WTC11 (cell line): ENCODE measurements around the gene TMEM115. TPM values are rescaled to one million over a fixed set of nuclear protein-coding genes. Genes with fewer than 3 reads are reported as not detected.
A peak's percentile ranks its signal among the peaks of the same experiment; 100 is the strongest.

Source experiments
- CREB1 ChIP-seq: sonication (generic); formaldehyde crosslinking; IDR thresholded peaks from 2 replicates; pipeline ENCODE4 v1.8.0; 2023; ENCODE audit warnings: mild to moderate bottlenecking, missing genetic modification reagents
- ELF4 ChIP-seq: sonication (generic); formaldehyde crosslinking; IDR thresholded peaks from 2 replicates; pipeline ENCODE4 v1.8.1; 2022; ENCODE audit warnings: low read depth, mild to moderate bottlenecking, moderate library complexity, missing genetic modification reagents
- ESRRA ChIP-seq: sonication (generic); formaldehyde crosslinking; IDR thresholded peaks from 2 replicates; pipeline ENCODE4 v1.8.1; 2022; ENCODE audit warnings: mild to moderate bottlenecking, missing genetic modification reagents, borderline replicate concordance
- ETV6 ChIP-seq: sonication (generic); formaldehyde crosslinking; IDR thresholded peaks from 2 replicates; pipeline ENCODE4 v1.8.1; 2022; ENCODE audit warnings: mild to moderate bottlenecking, missing genetic modification reagents
- FOXK1 ChIP-seq: sonication (generic); formaldehyde crosslinking; IDR thresholded peaks from 2 replicates; pipeline ENCODE4 v1.8.0; 2022; ENCODE audit warnings: mild to moderate bottlenecking, moderate library complexity, missing genetic modification reagents
- GABPB1 ChIP-seq: sonication (generic); formaldehyde crosslinking; IDR thresholded peaks from 2 replicates; pipeline ENCODE4 v1.8.1; 2023; ENCODE audit warnings: mild to moderate bottlenecking, missing genetic modification reagents
- IRF2 ChIP-seq: sonication (generic); formaldehyde crosslinking; IDR thresholded peaks from 2 replicates; pipeline ENCODE4 v1.8.0; 2022; ENCODE audit warnings: low read depth, missing genetic modification reagents, borderline replicate concordance
- JAZF1 ChIP-seq: fragments of 250-450 bp; sonication (Bioruptor Pico); IDR thresholded peaks from 2 replicates; pipeline ENCODE4 v1.9.0; 2021; ENCODE audit warnings: moderate library complexity, mild to moderate bottlenecking, inconsistent platforms
- MAX ChIP-seq: sonication (generic); formaldehyde crosslinking; IDR thresholded peaks from 2 replicates; pipeline ENCODE4 v1.8.0; 2022; ENCODE audit warnings: mild to moderate bottlenecking, missing genetic modification reagents
- MLX ChIP-seq: sonication (generic); formaldehyde crosslinking; IDR thresholded peaks from 2 replicates; pipeline ENCODE4 v1.8.1; 2023; ENCODE audit warnings: mild to moderate bottlenecking, missing genetic modification reagents, moderate library complexity
- NR3C1 ChIP-seq: sonication (generic); formaldehyde crosslinking; conservative IDR thresholded peaks from 2 replicates; pipeline ENCODE4 v1.8.1; 2023; ENCODE audit warnings: low read depth, mild to moderate bottlenecking, missing genetic modification reagents
- PREB ChIP-seq: sonication (generic); formaldehyde crosslinking; IDR thresholded peaks from 2 replicates; pipeline ENCODE4 v1.8.1; 2022; ENCODE audit warnings: mild to moderate bottlenecking, missing genetic modification reagents, moderate library complexity, borderline replicate concordance
- PRRX2 ChIP-seq: fragments of 250-450 bp; sonication (Bioruptor Pico); IDR thresholded peaks from 2 replicates; pipeline ENCODE4 v1.8.0; 2021; ENCODE audit warnings: mild to moderate bottlenecking
- SMAD4 ChIP-seq: sonication (generic); formaldehyde crosslinking; IDR thresholded peaks from 2 replicates; pipeline ENCODE4 v1.8.0; 2022; ENCODE audit warnings: mild to moderate bottlenecking, missing genetic modification reagents
- SOX15 ChIP-seq: fragments of 250-450 bp; sonication (Bioruptor Pico); IDR thresholded peaks from 2 replicates; pipeline ENCODE4 v1.9.0; 2021; ENCODE audit warnings: mild to moderate bottlenecking
- SP1 ChIP-seq: sonication (generic); formaldehyde crosslinking; conservative IDR thresholded peaks from 2 replicates; pipeline ENCODE4 v1.8.1; 2022; ENCODE audit warnings: missing genetic modification reagents
- TEAD1 ChIP-seq: sonication (generic); formaldehyde crosslinking; IDR thresholded peaks from 2 replicates; pipeline ENCODE4 v1.8.0; 2022; ENCODE audit warnings: mild to moderate bottlenecking, missing genetic modification reagents
- TP53 ChIP-seq: sonication (generic); formaldehyde crosslinking; IDR thresholded peaks from 2 replicates; pipeline ENCODE4 v1.8.1; 2023; ENCODE audit warnings: mild to moderate bottlenecking, missing genetic modification reagents
- ZNF219 ChIP-seq: sonication (generic); formaldehyde crosslinking; IDR thresholded peaks from 2 replicates; pipeline ENCODE4 v1.8.0; 2023; ENCODE audit warnings: missing genetic modification reagents, mild to moderate bottlenecking, borderline replicate concordance
- ZNF232 ChIP-seq: sonication (generic); formaldehyde crosslinking; IDR thresholded peaks from 2 replicates; pipeline ENCODE4 v1.8.0; 2022; ENCODE audit warnings: mild to moderate bottlenecking, missing genetic modification reagents
- ZNF281 ChIP-seq: sonication (generic); formaldehyde crosslinking; IDR thresholded peaks from 2 replicates; pipeline ENCODE4 v1.8.0; 2023; ENCODE audit warnings: mild to moderate bottlenecking, missing genetic modification reagents
- ZNF317 ChIP-seq: sonication (generic); formaldehyde crosslinking; IDR thresholded peaks from 2 replicates; pipeline ENCODE4 v1.8.1; 2023; ENCODE audit warnings: low read depth, mild to moderate bottlenecking, moderate library complexity, missing genetic modification reagents, borderline replicate concordance
- ZNF396 ChIP-seq: fragments of 250-450 bp; sonication (Bioruptor Pico); IDR thresholded peaks from 2 replicates; pipeline ENCODE4 v1.8.0; 2021; ENCODE audit warnings: mild to moderate bottlenecking, moderate library complexity, borderline replicate concordance
- total RNA-seq: library from RNA; stranded (reverse); gene quantifications from 3 replicates; pipeline ENCODE4 v1.2.3, GENCODE V29; 2021
- TF ChIP-seq, protein P1 (sequence below): fragments of 250-450 bp; sonication (Bioruptor Pico); IDR thresholded peaks from 2 replicates; pipeline ENCODE4 v1.9.0; 2021; ENCODE audit warnings: moderate library complexity, mild to moderate bottlenecking, inconsistent platforms, borderline replicate concordance
- TF ChIP-seq, protein P2 (sequence below): sonication (generic); formaldehyde crosslinking; IDR thresholded peaks from 2 replicates; pipeline ENCODE4 v1.8.0; 2022; ENCODE audit warnings: mild to moderate bottlenecking, missing genetic modification reagents
- TF ChIP-seq, protein P3 (sequence below): sonication (generic); formaldehyde crosslinking; IDR thresholded peaks from 2 replicates; pipeline ENCODE4 v1.8.0; 2022; ENCODE audit warnings: mild to moderate bottlenecking, missing genetic modification reagents
- TF ChIP-seq, protein P4 (sequence below): fragments of 250-450 bp; sonication (Bioruptor Pico); IDR thresholded peaks from 2 replicates; pipeline ENCODE4 v1.9.0; 2021; ENCODE audit warnings: mild to moderate bottlenecking
- TF ChIP-seq, protein P5 (sequence below): fragments of 250-450 bp; sonication (Bioruptor Pico); IDR thresholded peaks from 2 replicates; pipeline ENCODE4 v1.8.0; 2021; ENCODE audit warnings: mild to moderate bottlenecking

Gene TMEM115
- total RNA-seq, 1 experiment from 2014 or later, result 30.0 TPM

DNA sequence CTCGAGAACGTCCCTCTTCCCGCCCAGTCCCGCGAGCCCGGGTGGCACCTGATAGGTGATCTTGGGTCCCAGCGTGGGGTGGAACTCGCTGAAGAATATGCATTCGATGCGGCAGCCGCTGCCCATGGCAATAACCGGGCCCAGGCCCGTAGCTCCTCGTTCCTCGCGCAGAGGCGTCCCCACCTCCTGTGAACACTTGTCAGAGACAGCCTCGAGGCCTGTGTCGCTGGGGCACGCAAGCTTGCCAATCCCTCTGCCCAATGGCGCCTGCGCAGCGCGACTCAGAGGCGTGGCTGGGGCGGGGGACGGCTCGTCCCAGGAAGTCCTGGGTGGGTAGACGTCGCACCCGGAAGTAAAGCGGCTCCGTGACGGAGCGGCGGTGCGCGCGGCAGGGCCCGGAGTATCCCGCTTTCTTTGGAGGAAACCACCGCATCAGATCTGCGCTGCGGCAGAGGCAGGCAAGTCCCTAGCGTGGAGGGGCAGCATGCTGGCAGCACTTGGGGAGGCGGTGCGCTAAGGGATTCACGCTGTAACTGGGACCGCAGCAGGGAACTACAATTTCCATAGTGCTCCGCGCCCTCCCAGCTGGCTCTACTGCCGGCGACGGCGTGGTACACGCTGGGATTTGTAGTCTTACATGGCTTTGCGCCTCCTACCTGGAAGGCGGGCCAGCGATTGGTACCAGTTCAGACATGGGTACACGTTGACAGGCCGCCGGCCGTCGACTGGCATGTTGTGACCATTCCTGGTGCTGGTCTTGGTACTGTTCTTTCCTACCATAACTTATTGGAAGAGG lies 8.6 kb downstream of the TMEM115 start, which contains the start of the genes CYB561D2 and NPRL2 (continued):
- TF ChIP-seq ZNF281 (CRISPR knock-in tag) (peak; percentile 90), ZNF232 (CRISPR knock-in tag) (peak; percentile 93; the same call in 1 of the 2 replicates), ETV6 (CRISPR knock-in tag) (peak; percentile 96), ESRRA (peak; percentile 87), CREB1 (CRISPR knock-in tag) (peak; percentile 89), TP53 (CRISPR knock-in tag) (peak; percentile 94; the same call in 1 of the 2 replicates), ZNF396 (CRISPR knock-in tag) (no peak), JAZF1 (CRISPR knock-in tag) (no peak), TEAD1 (CRISPR knock-in tag) (peak; percentile 94), MLX (CRISPR knock-in tag) (no peak), PRRX2 (no peak), ELF4 (CRISPR knock-in tag) (no peak), SMAD4 (CRISPR knock-in tag) (peak; percentile 75; the same call in 1 of the 2 replicates), PREB (CRISPR knock-in tag) (0 out of 2 replicates have a peak, but pooled peaks have one; percentile 65), NR3C1 (no peak), IRF2 (CRISPR knock-in tag) (no peak), SOX15 (CRISPR knock-in tag) (no peak), MAX (CRISPR knock-in tag) (peak; percentile 98), GABPB1 (peak; percentile 88), FOXK1 (CRISPR knock-in tag) (peak; percentile 74; the same call in 1 of the 2 replicates), SP1 (CRISPR knock-in tag) (peak; percentile 76), ZNF317 (CRISPR knock-in tag) (no peak), ZNF219 (CRISPR knock-in tag) (no peak)
- TF ChIP-seq, protein P1, sequence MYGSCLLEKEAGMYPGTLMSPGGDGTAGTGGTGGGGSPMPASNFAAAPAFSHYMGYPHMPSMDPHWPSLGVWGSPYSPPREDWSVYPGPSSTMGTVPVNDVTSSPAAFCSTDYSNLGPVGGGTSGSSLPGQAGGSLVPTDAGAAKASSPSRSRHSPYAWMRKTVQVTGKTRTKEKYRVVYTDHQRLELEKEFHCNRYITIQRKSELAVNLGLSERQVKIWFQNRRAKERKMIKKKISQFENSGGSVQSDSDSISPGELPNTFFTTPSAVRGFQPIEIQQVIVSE (CRISPR knock-in tag), result no peak
- TF ChIP-seq, protein P2, sequence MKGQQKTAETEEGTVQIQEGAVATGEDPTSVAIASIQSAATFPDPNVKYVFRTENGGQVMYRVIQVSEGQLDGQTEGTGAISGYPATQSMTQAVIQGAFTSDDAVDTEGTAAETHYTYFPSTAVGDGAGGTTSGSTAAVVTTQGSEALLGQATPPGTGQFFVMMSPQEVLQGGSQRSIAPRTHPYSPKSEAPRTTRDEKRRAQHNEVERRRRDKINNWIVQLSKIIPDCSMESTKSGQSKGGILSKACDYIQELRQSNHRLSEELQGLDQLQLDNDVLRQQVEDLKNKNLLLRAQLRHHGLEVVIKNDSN (CRISPR knock-in tag), result 0 out of 2 replicates have a peak, but pooled peaks have one; percentile 17
- TF ChIP-seq, protein P3, sequence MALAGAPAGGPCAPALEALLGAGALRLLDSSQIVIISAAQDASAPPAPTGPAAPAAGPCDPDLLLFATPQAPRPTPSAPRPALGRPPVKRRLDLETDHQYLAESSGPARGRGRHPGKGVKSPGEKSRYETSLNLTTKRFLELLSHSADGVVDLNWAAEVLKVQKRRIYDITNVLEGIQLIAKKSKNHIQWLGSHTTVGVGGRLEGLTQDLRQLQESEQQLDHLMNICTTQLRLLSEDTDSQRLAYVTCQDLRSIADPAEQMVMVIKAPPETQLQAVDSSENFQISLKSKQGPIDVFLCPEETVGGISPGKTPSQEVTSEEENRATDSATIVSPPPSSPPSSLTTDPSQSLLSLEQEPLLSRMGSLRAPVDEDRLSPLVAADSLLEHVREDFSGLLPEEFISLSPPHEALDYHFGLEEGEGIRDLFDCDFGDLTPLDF (CRISPR knock-in tag), result peak; percentile 65; the same call in 1 of the 2 replicates
- TF ChIP-seq, protein P4, sequence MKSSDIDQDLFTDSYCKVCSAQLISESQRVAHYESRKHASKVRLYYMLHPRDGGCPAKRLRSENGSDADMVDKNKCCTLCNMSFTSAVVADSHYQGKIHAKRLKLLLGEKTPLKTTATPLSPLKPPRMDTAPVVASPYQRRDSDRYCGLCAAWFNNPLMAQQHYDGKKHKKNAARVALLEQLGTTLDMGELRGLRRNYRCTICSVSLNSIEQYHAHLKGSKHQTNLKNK (CRISPR knock-in tag), result no peak
- TF ChIP-seq, protein P5, sequence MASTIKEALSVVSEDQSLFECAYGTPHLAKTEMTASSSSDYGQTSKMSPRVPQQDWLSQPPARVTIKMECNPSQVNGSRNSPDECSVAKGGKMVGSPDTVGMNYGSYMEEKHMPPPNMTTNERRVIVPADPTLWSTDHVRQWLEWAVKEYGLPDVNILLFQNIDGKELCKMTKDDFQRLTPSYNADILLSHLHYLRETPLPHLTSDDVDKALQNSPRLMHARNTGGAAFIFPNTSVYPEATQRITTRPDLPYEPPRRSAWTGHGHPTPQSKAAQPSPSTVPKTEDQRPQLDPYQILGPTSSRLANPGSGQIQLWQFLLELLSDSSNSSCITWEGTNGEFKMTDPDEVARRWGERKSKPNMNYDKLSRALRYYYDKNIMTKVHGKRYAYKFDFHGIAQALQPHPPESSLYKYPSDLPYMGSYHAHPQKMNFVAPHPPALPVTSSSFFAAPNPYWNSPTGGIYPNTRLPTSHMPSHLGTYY, result no peak
